GM12892 (cell line): Measurements from ENCODE around the gene NEDD4L.

Experiments used
- POLR2A ChIP-seq: IDR thresholded peaks from 2 replicates; pipeline ENCODE4 v1.6.1; 2011; ENCODE audit warnings: low read depth, low read length, control low read depth
- POLR2AphosphoS5 ChIP-seq: IDR thresholded peaks from 2 replicates; pipeline ENCODE4 v1.6.1; 2011; ENCODE audit warnings: low read depth, low read length, control low read depth
- TAF1 ChIP-seq: IDR thresholded peaks from 2 replicates; pipeline ENCODE4 v1.6.1; 2011; ENCODE audit warnings: low read depth, mild to moderate bottlenecking, control low read depth, low read length, borderline replicate concordance

- TF ChIP-seq POLR2A (no peak), TAF1 (no peak), POLR2AphosphoS5 (no peak)
Measured at GRCh38 chr18:58263055-58263957, 219.3 kb downstream of the NEDD4L start.
